IMR-90 (cell line): ENCODE results near the gene ASS1. TPM values are rescaled to one million over a fixed set of nuclear protein-coding genes. Genes with fewer than 3 reads are reported as not detected.

Experiments used
- ATAC-seq: fragments of 200-7000 bp; cut with Tn5 transposase; 2 replicates; pipeline ENCODE4 v1.9.1; 2020; ENCODE audit warnings: low read depth, mild to moderate bottlenecking, moderate library complexity
- BruUV-seq: library from RNA; stranded (reverse); fragments of 400-500 nt; replicated peaks from 2 replicates; lab custom pipeline; 2021; lab: Mats Ljungman, UMichigan
- CTCF ChIA-PET: fragments of 300-600 bp; formaldehyde crosslinking; extraction: SDS; loops from one replicate; lab custom pipeline; 2021; ENCODE audit warnings: antibody characterized with exemption; lab: Yijun Ruan, JAX
- POLR2A ChIA-PET: fragments of 300-600 bp; sonication (Branson Sonifier 250); formaldehyde crosslinking; loops from one replicate; lab custom pipeline; 2022; ENCODE audit warnings: antibody characterized with exemption; ENCODE audit not compliant: unreplicated experiment; lab: Charles Lee
- DNase-seq: peaks from one replicate; pipeline ENCODE4 v3.0.0; 2013
- H2AFZ ChIP-seq: replicated peaks from 2 replicates; pipeline ENCODE3; 2013; ENCODE audit warnings: low read length, mild to moderate bottlenecking; ENCODE audit not compliant: poor library complexity
- H2AK5ac ChIP-seq: 2 replicates; pipeline ENCODE4 v1.6.1; 2013; ENCODE audit warnings: low read depth, low read length, inconsistent platforms
- H2AK9ac ChIP-seq: replicated peaks from 2 replicates; pipeline ENCODE3; 2013; ENCODE audit warnings: mild to moderate bottlenecking, low read depth, low read length, moderate library complexity; ENCODE audit not compliant: poor library complexity
- H2BK120ac ChIP-seq: 2 replicates; pipeline ENCODE4 v1.6.1; 2013; ENCODE audit warnings: low read depth, low read length, inconsistent platforms
- H2BK15ac ChIP-seq: 3 replicates; pipeline ENCODE4 v1.6.1; 2013; ENCODE audit warnings: low read depth, low read length, inconsistent platforms
- H2BK20ac ChIP-seq: 2 replicates; pipeline ENCODE4 v1.6.1; 2013; ENCODE audit warnings: low read depth, mild to moderate bottlenecking, inconsistent platforms, low read length, moderate library complexity
- H2BK5ac ChIP-seq: 2 replicates; pipeline ENCODE4 v1.6.1; 2013; ENCODE audit warnings: mild to moderate bottlenecking, low read depth, low read length, inconsistent platforms; ENCODE audit not compliant: poor library complexity, severe bottlenecking
- H3K14ac ChIP-seq: replicated peaks from 2 replicates; pipeline ENCODE4 v1.6.1; 2013; ENCODE audit warnings: low read depth, low read length, inconsistent platforms
- H3K18ac ChIP-seq: 2 replicates; pipeline ENCODE4 v1.6.1; 2013; ENCODE audit warnings: low read depth, low read length, control low read depth
- H3K23ac ChIP-seq: 2 replicates; pipeline ENCODE4 v1.6.1; 2013; ENCODE audit warnings: low read depth, low read length, inconsistent platforms
- H3K27ac ChIP-seq: 2 replicates; pipeline ENCODE4 v1.5.1; 2013; ENCODE audit warnings: mild to moderate bottlenecking, control low read depth, low read length; ENCODE audit not compliant: insufficient read depth
- H3K27me3 ChIP-seq: 2 replicates; pipeline ENCODE4 v1.6.1; 2013; ENCODE audit warnings: low read length; ENCODE audit not compliant: control insufficient read depth, insufficient read depth
- H3K36me3 ChIP-seq: 2 replicates; pipeline ENCODE4 v1.6.1; 2013; ENCODE audit warnings: low read length, mixed read lengths; ENCODE audit not compliant: control insufficient read depth, insufficient read depth
- H3K4ac ChIP-seq: 2 replicates; pipeline ENCODE4 v1.6.1; 2013; ENCODE audit warnings: low read depth, low read length, inconsistent platforms
- H3K4me1 ChIP-seq: 2 replicates; pipeline ENCODE4 v1.6.1; 2013; ENCODE audit warnings: low read length, mixed read lengths; ENCODE audit not compliant: control insufficient read depth, insufficient read depth
- H3K4me2 ChIP-seq: 2 replicates; pipeline ENCODE4 v1.6.1; 2013; ENCODE audit warnings: low read depth, mild to moderate bottlenecking, control low read depth, low read length, moderate library complexity
- H3K4me3 ChIP-seq: 2 replicates; pipeline ENCODE4 v1.5.1; 2013; ENCODE audit warnings: low read depth, mild to moderate bottlenecking, control low read depth, low read length, moderate library complexity; ENCODE audit not compliant: insufficient read depth
- H3K56ac ChIP-seq: 2 replicates; pipeline ENCODE4 v1.6.1; 2013; ENCODE audit warnings: low read length, inconsistent platforms; ENCODE audit not compliant: insufficient read depth; ENCODE audit errors: extremely low read depth
- H3K79me1 ChIP-seq, 2 experiments: 2 replicates each; pipeline ENCODE4 v1.6.1; 2013; ENCODE audit warnings: low read length in 2 of 2, inconsistent platforms in 1 of 2, low read depth in 1 of 2
- H3K9ac ChIP-seq: 2 replicates; pipeline ENCODE4 v1.6.1; 2013; ENCODE audit warnings: low read depth, low read length, control low read depth
- H3K9me1 ChIP-seq: 2 replicates; pipeline ENCODE4 v1.6.1; 2013; ENCODE audit warnings: low read length, inconsistent platforms; ENCODE audit not compliant: insufficient read depth
- H3K9me3 ChIP-seq: 2 replicates; pipeline ENCODE4 v1.6.1; 2013; ENCODE audit warnings: low read length; ENCODE audit not compliant: control insufficient read depth, insufficient read depth
- H4K20me1 ChIP-seq: 2 replicates; pipeline ENCODE4 v1.6.1; 2013; ENCODE audit warnings: low read length, inconsistent platforms; ENCODE audit not compliant: insufficient read depth
- H4K5ac ChIP-seq: 2 replicates; pipeline ENCODE4 v1.6.1; 2013; ENCODE audit warnings: mild to moderate bottlenecking, low read depth, low read length, control low read depth
- H4K8ac ChIP-seq, 2 experiments: 2 replicates each; pipeline ENCODE4 v1.6.1; 2013; ENCODE audit warnings: low read depth in 2 of 2, low read length in 2 of 2, control low read depth in 1 of 2, inconsistent platforms in 1 of 2
- H4K91ac ChIP-seq: 2 replicates; pipeline ENCODE4 v1.6.1; 2013; ENCODE audit warnings: low read depth, low read length, inconsistent platforms; ENCODE audit not compliant: insufficient read depth
- CEBPB ChIP-seq: IDR thresholded peaks from 2 replicates; pipeline ENCODE4 v1.6.1; 2012; ENCODE audit warnings: low read depth, low read length, improper control_type of control experiment
- NFE2L2 ChIP-seq: fragments of 150-350 bp; IDR thresholded peaks from 2 replicates; pipeline ENCODE4 v1.6.1; 2016; ENCODE audit warnings: low read depth, mild to moderate bottlenecking, low read length
- RAD21 ChIP-seq: IDR thresholded peaks from 2 replicates; pipeline ENCODE4 v1.6.1; 2012; ENCODE audit warnings: low read length, improper control_type of control experiment
- RCOR1 ChIP-seq: IDR thresholded peaks from 2 replicates; pipeline ENCODE4 v1.6.1; 2012; ENCODE audit warnings: mild to moderate bottlenecking, low read length, improper control_type of control experiment; ENCODE audit not compliant: insufficient replicate concordance
- SMC3 ChIP-seq: fragments of 150-350 bp; IDR thresholded peaks from 2 replicates; pipeline ENCODE4 v1.6.1; 2016; ENCODE audit warnings: low read depth, mild to moderate bottlenecking, antibody characterized with exemption, low read length, moderate library complexity
- WGBS, 2 experiments: methylation state at CpG; one replicate each; pipeline versions ENCODE4 v1.1.5 to v1.1.7; 2013; ENCODE audit warnings: missing lambda C conversion rate in 2 of 2; ENCODE audit not compliant: insufficient read length in 1 of 2; ENCODE audit errors: extremely low coverage in 2 of 2; 5-methylcytosine and 5-hydroxymethylcytosine counted together
- dilution Hi-C: fragments of 300-500 bp; cut with HindIII; formaldehyde crosslinking; loops from one replicate; pipeline ENCODE4 v1.14.3; 2018; ENCODE audit warnings: low sequenced_read_pairs; ENCODE audit not compliant: unreplicated experiment
- in situ Hi-C: fragments of 300-500 bp; cut with MboI; formaldehyde crosslinking; loops from 3 replicates; pipeline ENCODE4 v1.14.3; 2019; ENCODE audit warnings: low sequenced_read_pairs, inconsistent platforms, mixed read lengths
- intact Hi-C: fragments of 100-400 bp; cut with micrococcal nuclease; formaldehyde crosslinking; loops from 2 replicates; pipeline ENCODE4 v1.10.0; 2022
- polyA plus RNA-seq, 3 experiments: library from polyadenylated mRNA; depleted of rRNA; stranded (reverse); fragments of >200 nt; gene quantifications; 2 replicates each; pipeline ENCODE4 v1.2.3, GENCODE V29; 2012; ENCODE audit warnings: low replicate concordance in 1 of 3
- total RNA-seq: library from RNA; depleted of rRNA; stranded (reverse); fragments of >200 nt; gene quantifications from 2 replicates; pipeline ENCODE4 v1.2.3, GENCODE V29; 2012

The ASS1 gene
- total and polyA plus RNA-seq, 2 of the 4 experiments (the other 2 are of a cell fraction), result 39.6 to 41.9 TPM

GRCh38 chr9:130471411-130472183, 26.8 kb downstream of the ASS1 start:
- no peaks in the 10 kb centered on the region for H4K20me1 ChIP-seq
- TF ChIP-seq NFE2L2, result no peak
- no peak for TF ChIP-seq RAD21
- no peak for TF ChIP-seq RCOR1
- TF ChIP-seq CEBPB, result no peak
- TF ChIP-seq SMC3, result no peak
- BruUV-seq, result no TSS peak

More at GRCh38 chr9:130471411-130472183, 26.8 kb downstream of the ASS1 start:
- Histone ChIP-seq H2BK120ac (no peak overlapping the region), H3K4me3 (no peak overlapping the region), H2AFZ (no peak overlapping the region), H2BK20ac (no peak overlapping the region), H3K36me3 (no peaks in the 10 kb centered on the region), H3K9me3 (no peaks in the 10 kb centered on the region), H3K4me2 (no peak overlapping the region), H3K79me1 (no peaks in the 10 kb centered on the region), H4K91ac (no peak overlapping the region), H2BK5ac (no peak overlapping the region), H2BK15ac (no peak overlapping the region), H3K4ac (no peak overlapping the region), H2AK5ac (no peak overlapping the region), H3K4me1 (no peaks in the 10 kb centered on the region), H3K56ac (no peak overlapping the region), H3K27me3 (peaks cover 33% of the 10 kb centered on the region), H4K8ac (no peak overlapping the region), H3K9ac (no peak overlapping the region), H3K27ac (no peak overlapping the region), H2AK9ac (no peak overlapping the region), H3K14ac (no peak overlapping the region), H3K23ac (no peak overlapping the region), H3K18ac (no peak overlapping the region), H4K5ac (no peak overlapping the region), H3K9me1 (no peaks in the 10 kb centered on the region)
- whole genome bisulfite sequencing, 2 experiments, result no CpG with 5 or more reads among the region's 20 CpGs
- in situ Hi-C loops (no loop called here), dilution Hi-C loops (no loop called here), intact Hi-C loops (no loop called here)
- ChIA-PET CTCF (no interaction called here), POLR2A (no interaction called here)
- DNase-seq (no peak), ATAC-seq (no peak)
